Skeletal muscle cell (primary cell): Measurements from ENCODE around the gene NINJ2.
A peak's percentile ranks its signal among the peaks of the same experiment; 100 is the strongest.

Source experiments
- DNase-seq: peaks from one replicate; pipeline ENCODE4 v3.0.0-alpha.2; 2010; ENCODE audit warnings: low read depth
- H3K4me3 ChIP-seq: 2 replicates; pipeline ENCODE4 v1.5.1; 2011; ENCODE audit warnings: low read depth, mild to moderate bottlenecking, control low read depth, low read length, moderate library complexity

NINJ2 gene

DNA sequence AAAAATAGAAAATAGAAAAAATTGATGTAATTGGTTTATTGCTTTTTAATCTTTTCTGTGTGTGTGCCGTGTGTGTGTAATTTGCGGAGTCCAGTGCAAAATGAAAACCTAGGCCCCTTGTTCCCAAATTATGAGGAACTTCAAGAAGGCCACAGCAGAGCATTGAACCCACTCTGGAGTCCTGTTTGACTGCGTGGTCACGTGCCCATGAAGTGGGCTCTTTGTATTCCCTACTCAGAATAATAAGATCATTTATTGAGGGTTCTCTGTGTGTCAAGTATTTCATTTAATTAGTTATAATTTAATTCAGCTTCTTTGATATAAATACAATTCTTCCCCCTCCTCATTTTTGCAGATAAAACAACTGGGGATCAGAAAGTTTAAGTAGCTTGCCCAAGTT lies 12.3 kb upstream of the NINJ2 start:
- DNase-seq: no peak
- no peak overlapping the region for H3K4me3 ChIP-seq

- H3K4me3 ChIP-seq: no peak overlapping the region
- no peak for DNase-seq
Observed at GRCh38 chr12:674272-674781, 11.1 kb upstream of the NINJ2 start.

DNA sequence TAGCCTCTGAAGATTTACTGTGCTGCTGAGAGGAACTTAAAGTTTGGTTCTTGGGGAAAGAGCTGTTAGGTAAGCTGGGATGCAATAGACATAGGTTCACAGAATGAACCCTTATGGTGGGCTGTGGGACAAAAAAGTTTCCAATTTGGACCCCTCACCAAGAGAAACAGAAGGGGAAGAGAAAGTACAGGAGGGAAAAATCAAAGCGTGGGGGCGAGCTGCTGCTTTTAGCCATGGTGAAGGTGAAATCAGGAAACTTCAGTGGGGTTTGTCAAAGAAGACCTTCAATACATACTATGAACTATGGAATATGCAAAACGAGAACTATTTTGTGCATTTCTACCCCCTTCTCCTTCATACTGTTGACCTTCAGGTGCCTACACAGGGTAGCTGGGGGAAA lies 10.6 kb upstream of the NINJ2 start:
- no peak for DNase-seq
- H3K4me3 ChIP-seq: no peak overlapping the region

GRCh38 chr12:669576-669945 lies 6.3 kb upstream of the NINJ2 start:
- DNase-seq: no peak
- H3K4me3 ChIP-seq: no peak overlapping the region

GRCh38 chr12:668090-668481 lies 4.8 kb upstream of the NINJ2 start:
- H3K4me3 ChIP-seq: no peak overlapping the region
- DNase-seq: no peak

DNA sequence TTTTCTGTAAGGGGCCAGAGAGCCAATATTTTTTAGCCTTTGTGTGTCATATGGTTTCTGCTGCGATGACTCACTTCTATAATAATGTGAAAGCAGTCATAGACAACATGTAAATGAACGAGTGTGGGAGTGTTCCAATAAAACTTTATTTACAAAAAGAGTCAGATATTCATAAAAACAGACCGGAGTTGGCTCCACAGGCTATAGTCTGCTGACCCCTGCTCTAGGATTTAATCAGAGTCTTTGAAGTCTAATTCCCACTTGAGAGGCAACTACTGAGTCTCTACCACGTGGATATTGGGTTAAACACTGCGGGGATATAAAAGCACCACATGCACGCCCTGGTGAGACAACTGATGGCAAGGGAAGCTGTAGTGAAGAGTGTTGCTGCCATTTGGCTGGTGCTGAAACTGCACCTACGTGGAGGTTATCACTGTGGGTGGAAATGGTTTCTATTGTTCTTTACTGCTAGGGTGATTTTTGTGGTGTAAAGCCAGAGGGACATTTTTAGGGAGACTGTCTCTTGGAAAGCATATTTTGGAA lies 3.6 kb upstream of the NINJ2 start:
- no peak for DNase-seq
- H3K4me3 ChIP-seq: no peak overlapping the region

DNA sequence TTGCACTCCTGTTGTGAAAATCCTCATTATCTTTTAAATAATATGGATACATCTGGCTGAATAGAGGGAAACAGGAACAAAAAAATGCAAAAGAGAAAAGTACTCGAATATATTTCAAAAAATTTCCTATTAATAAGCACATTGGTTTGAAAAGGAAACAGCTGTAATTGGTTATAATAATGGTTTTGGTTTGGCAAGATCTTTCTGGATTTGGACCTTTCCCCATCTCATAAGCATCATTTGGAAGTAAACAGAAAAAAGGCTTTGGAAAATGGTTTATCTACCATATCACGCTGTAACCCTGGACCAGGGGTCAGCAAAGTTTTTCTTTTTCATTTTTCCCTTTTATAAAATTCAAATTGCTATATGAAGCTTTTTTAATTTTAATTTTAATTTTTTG lies 2.8 kb upstream of the NINJ2 start:
- no peak overlapping the region for H3K4me3 ChIP-seq
- no peak for DNase-seq

DNA sequence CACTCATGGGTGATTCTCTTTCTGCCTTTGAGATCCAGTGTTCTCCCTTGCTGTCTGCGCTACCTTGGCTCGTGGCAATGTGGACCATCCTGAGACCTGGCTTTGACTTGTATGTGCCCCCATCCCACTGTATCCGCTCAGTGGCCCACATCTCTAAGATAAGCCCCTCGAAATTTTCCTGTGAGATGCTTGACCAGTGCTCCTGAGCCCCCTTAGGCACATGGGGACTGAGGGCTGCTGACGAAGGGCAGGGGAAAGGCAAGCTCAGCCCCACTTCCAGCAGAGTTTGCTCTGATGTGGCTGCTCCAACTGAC lies 1.5 kb upstream of the NINJ2 start:
- no peak for DNase-seq
- H3K4me3 ChIP-seq: no peak overlapping the region

GRCh38 chr12:664075-664778 lies 982 bp upstream of the NINJ2 start:
- DNase-seq: no peak
- no peak overlapping the region for H3K4me3 ChIP-seq

GRCh38 chr12:662566-663292 lies 516 bp downstream of the NINJ2 start:
- H3K4me3 ChIP-seq: peak overlapping the region; percentile 17
- no peak for DNase-seq

GRCh38 chr12:661720-662486 lies 1.3 kb downstream of the NINJ2 start:
- H3K4me3 ChIP-seq: no peak overlapping the region
- no peak for DNase-seq

DNA sequence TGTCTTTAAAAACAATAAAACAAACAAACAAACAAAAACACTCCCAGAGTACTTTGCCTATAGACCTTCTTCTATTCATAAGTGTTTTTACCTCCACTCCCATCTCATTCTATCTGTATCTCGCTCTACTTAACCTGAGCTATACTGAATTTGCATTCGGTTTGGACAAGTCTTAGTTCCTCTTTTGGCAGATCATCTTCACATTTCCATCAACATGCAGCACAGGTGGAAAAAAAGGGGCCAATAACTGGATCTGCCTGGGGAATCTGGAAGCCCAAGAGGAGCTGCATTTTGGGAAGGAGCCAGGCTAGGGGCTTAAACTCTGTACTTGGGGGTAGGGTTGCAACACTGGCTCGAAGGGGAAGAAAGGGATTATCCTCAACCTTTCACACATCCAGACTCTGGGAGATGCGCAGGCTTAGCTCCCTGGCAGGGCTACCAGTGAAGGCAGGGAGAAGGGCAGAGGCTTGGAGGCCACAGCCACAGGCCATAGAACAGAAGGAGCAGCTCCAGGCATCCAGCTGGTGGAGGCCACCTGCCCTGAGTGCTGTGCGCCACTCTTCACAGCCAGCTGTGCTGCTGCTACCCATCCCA lies 4.1 kb downstream of the NINJ2 start:
- H3K4me3 ChIP-seq: no peak overlapping the region
- no peak for DNase-seq

GRCh38 chr12:650983-651382 lies 12.3 kb downstream of the NINJ2 start:
- H3K4me3 ChIP-seq: no peak overlapping the region

DNA sequence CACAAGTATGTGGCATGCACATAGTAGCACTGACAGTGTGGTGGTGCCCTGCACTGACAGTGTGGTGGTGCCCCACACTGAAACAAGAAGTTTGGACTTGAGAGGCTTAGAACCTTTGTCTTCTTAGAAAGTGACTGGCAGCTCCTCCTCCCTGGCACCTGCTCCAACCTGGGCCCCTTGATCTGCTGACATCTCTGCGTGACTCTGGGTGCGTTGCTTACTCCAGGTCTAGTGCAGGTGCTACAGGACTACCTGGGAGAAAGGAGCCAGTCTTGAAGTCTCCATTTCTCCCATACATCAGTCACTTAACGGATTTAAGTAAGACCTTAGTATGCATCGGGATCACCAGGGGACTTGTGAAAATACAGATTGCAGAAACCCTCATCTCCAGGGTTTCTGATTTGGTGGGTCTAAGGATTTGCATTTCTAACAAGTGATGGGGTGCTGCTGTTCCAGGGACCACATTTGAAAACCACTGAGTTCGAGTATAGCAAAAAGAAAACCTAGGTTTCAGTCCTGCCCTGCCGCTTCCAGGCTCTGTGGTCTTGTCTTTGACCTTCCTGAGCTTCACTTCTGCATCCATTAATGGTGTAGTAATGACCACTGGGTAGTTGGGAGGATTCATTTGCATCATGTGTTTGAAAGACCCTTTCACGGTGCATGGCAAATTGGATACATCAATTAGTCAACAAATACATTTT lies 15.7 kb downstream of the NINJ2 start:
- no peak for DNase-seq
- H3K4me3 ChIP-seq: no peak overlapping the region

More at GRCh38 chr12:650983-651382, 12.3 kb downstream of the NINJ2 start:
- no peak for DNase-seq

GRCh38 chr12:646442-647384 lies 16.5 kb downstream of the NINJ2 start:
- H3K4me3 ChIP-seq: no peak overlapping the region
- DNase-seq: no peak

DNA sequence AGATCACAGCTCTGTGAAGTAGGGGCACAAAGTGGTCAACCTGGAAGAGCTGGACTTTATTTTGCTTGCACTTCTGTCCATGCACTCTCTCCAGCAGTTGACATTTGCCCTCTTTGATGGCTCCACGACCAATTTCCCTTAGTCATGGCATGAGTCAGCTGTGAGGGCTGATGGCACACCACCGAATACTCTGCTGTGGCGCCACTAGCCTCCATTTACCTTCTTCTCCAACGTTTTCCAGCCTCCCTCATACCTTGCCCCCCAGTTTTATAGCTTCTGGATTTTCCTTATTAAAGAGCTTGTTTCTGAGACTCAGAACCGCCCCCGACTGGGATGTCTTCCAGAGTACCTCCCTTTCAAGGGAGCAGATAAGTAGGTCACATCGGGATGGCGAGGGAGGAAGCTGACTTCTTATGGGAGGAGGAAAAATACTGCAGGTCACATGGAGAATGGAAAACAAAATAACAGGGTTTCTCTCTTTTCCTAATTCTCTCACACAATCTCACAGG lies 17.6 kb downstream of the NINJ2 start:
- no peak overlapping the region for H3K4me3 ChIP-seq
- peak; percentile 25 for DNase-seq

DNA sequence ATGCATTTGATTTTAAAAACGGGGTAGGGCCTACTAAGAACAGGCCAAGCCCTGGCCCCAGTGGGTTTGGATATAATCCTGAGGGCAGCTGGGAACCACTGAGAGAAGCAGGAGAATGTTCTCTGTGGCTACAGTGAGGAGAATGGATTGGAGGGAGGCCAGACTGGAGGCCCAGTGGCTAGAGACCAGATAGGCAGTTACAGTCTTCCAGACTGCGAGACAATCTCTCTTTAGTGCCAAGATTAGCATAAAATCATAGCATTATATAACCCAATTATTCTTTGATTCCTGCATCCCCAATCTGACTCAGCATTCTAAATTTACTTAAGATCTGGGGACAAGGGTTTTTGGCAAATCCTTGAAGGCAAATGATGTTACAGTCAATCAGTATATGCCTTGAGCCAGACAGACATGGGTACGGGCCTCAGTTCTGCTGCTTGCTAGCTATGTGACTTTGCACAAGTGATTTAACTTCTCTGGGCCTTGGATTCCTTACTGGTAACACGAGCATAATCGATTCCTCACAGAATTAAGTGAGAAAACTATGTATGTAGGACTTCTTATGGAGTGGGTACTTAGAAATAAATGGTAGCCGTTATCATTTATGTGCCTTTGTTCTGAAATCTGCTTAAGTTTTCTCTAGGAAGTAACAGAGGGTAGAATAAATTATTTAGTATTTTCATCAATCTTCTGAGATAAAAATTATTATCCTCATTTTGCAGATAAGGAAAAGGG lies 18.3 kb downstream of the NINJ2 start:
- DNase-seq: no peak

DNA sequence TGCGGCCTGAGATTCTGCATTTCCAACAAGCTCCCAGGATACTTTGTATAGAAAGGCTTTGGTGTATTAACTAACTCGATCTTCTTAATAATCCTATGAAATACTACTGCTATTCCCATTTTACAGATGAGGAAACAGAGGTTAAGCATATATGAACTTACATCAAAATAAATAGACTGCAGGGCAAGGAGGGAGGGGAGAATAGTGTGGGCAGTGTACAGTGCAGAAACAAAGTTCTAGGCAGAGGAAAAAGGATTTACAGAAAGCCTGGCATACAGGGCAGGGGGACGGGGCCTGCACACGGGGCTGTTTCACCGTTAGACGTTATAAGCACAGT lies 19.0 kb downstream of the NINJ2 start:
- no peak for DNase-seq
- no peak overlapping the region for H3K4me3 ChIP-seq

More for the DNA sequence above, 18.3 kb downstream of the NINJ2 start:
- no peak overlapping the region for H3K4me3 ChIP-seq
